ENCODE results near the gene TTI1. TPM values are rescaled to one million over a fixed set of nuclear protein-coding genes. Genes with fewer than 3 reads are reported as not detected.

Gene TTI1
- total and polyA plus RNA-seq, 2 of the 13 experiments (the other 11 are each of a cell fraction or from before 2014, with no cell fraction given): 22.9 to 39.8 TPM

GRCh38 chr20:38059832-38060231 lies 26.6 kb upstream of the TTI1 start (continued):
- TF ChIP-seq MED13 (CRISPR knock-in tag; IDR thresholded peaks at IDR 0.05) (no peak), FOXP1 (IDR thresholded peaks at IDR 0.05) (no peak), FOXP1 (CRISPR knock-in tag; IDR thresholded peaks at IDR 0.05) (peak; percentile 80), IRF2 (CRISPR knock-in tag; IDR thresholded peaks at IDR 0.05) (0 out of 2 replicates have a peak, but pooled peaks have one; percentile 15), MXI1 (IDR thresholded peaks at IDR 0.05; ENCODE audit: borderline replicate concordance, low read depth, low read length) (no peak), KDM5B (CRISPR knock-in tag; IDR thresholded peaks at IDR 0.05; ENCODE audit: borderline replicate concordance) (no peak), PHF21A (CRISPR knock-in tag; IDR thresholded peaks at IDR 0.05) (peak; percentile 44; the same call in 1 of the 2 replicates), PLRG1 (conservative IDR thresholded peaks at IDR 0.05) (no peak), RNF2 (conservative IDR thresholded peaks at IDR 0.05; ENCODE audit: low read depth) (no peak), FOXC1 (CRISPR knock-in tag; IDR thresholded peaks at IDR 0.05; ENCODE audit: borderline replicate concordance) (no peak), ZNF160 (CRISPR knock-in tag; IDR thresholded peaks at IDR 0.05) (no peak), ISL2 (CRISPR knock-in tag; IDR thresholded peaks at IDR 0.05) (no peak; the same call in 1 of the 2 replicates), MIER3 (CRISPR knock-in tag; IDR thresholded peaks at IDR 0.05; ENCODE audit: borderline replicate concordance) (peak; percentile 44; the same call in 1 of the 2 replicates), KDM2A (CRISPR knock-in tag; IDR thresholded peaks at IDR 0.05; ENCODE audit: borderline replicate concordance, low read depth) (no peak), CREM (IDR thresholded peaks at IDR 0.05) (peak; percentile 60; the same call in 1 of the 2 replicates), CREM (CRISPR knock-in tag; IDR thresholded peaks at IDR 0.05) (no peak), SRSF4 (IDR thresholded peaks at IDR 0.05; ENCODE audit: low read depth, low read length, poor library complexity, severe bottlenecking) (no peak), ZNF614 (CRISPR knock-in tag; IDR thresholded peaks at IDR 0.05; ENCODE audit: borderline replicate concordance) (peak; percentile 53; the same call in 1 of the 2 replicates), ZNF773 (CRISPR knock-in tag; IDR thresholded peaks at IDR 0.05; ENCODE audit: borderline replicate concordance) (no peak), BORCS8-MEF2B (CRISPR knock-in tag; IDR thresholded peaks at IDR 0.05) (no peak), ARHGAP35 (CRISPR knock-in tag; IDR thresholded peaks at IDR 0.05; ENCODE audit: borderline replicate concordance) (no peak)
- TF ChIP-seq, protein P1, sequence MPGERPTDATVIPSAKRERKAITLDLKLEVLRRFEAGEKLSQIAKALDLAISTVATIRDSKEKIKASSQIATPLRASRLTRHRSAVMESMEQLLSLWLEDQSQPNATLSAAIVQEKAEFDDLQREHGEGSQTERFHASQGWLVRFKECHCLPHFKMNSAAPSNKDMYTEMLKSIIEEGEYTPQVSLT (CRISPR knock-in tag; IDR thresholded peaks at IDR 0.05; ENCODE audit: borderline replicate concordance, low read depth): no peak
- TF ChIP-seq, protein P2, sequence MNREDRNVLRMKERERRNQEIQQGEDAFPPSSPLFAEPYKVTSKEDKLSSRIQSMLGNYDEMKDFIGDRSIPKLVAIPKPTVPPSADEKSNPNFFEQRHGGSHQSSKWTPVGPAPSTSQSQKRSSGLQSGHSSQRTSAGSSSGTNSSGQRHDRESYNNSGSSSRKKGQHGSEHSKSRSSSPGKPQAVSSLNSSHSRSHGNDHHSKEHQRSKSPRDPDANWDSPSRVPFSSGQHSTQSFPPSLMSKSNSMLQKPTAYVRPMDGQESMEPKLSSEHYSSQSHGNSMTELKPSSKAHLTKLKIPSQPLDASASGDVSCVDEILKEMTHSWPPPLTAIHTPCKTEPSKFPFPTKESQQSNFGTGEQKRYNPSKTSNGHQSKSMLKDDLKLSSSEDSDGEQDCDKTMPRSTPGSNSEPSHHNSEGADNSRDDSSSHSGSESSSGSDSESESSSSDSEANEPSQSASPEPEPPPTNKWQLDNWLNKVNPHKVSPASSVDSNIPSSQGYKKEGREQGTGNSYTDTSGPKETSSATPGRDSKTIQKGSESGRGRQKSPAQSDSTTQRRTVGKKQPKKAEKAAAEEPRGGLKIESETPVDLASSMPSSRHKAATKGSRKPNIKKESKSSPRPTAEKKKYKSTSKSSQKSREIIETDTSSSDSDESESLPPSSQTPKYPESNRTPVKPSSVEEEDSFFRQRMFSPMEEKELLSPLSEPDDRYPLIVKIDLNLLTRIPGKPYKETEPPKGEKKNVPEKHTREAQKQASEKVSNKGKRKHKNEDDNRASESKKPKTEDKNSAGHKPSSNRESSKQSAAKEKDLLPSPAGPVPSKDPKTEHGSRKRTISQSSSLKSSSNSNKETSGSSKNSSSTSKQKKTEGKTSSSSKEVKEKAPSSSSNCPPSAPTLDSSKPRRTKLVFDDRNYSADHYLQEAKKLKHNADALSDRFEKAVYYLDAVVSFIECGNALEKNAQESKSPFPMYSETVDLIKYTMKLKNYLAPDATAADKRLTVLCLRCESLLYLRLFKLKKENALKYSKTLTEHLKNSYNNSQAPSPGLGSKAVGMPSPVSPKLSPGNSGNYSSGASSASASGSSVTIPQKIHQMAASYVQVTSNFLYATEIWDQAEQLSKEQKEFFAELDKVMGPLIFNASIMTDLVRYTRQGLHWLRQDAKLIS (CRISPR knock-in tag; IDR thresholded peaks at IDR 0.05): no peak
- TF ChIP-seq, protein P3, sequence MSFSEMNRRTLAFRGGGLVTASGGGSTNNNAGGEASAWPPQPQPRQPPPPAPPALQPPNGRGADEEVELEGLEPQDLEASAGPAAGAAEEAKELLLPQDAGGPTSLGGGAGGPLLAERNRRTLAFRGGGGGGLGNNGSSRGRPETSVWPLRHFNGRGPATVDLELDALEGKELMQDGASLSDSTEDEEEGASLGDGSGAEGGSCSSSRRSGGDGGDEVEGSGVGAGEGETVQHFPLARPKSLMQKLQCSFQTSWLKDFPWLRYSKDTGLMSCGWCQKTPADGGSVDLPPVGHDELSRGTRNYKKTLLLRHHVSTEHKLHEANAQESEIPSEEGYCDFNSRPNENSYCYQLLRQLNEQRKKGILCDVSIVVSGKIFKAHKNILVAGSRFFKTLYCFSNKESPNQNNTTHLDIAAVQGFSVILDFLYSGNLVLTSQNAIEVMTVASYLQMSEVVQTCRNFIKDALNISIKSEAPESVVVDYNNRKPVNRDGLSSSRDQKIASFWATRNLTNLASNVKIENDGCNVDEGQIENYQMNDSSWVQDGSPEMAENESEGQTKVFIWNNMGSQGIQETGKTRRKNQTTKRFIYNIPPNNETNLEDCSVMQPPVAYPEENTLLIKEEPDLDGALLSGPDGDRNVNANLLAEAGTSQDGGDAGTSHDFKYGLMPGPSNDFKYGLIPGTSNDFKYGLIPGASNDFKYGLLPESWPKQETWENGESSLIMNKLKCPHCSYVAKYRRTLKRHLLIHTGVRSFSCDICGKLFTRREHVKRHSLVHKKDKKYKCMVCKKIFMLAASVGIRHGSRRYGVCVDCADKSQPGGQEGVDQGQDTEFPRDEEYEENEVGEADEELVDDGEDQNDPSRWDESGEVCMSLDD (CRISPR knock-in tag; IDR thresholded peaks at IDR 0.05; ENCODE audit: borderline replicate concordance): no peak
- TF ChIP-seq, protein P4, sequence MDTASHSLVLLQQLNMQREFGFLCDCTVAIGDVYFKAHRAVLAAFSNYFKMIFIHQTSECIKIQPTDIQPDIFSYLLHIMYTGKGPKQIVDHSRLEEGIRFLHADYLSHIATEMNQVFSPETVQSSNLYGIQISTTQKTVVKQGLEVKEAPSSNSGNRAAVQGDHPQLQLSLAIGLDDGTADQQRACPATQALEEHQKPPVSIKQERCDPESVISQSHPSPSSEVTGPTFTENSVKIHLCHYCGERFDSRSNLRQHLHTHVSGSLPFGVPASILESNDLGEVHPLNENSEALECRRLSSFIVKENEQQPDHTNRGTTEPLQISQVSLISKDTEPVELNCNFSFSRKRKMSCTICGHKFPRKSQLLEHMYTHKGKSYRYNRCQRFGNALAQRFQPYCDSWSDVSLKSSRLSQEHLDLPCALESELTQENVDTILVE (CRISPR knock-in tag; IDR thresholded peaks at IDR 0.05): no peak

Measured in HepG2 (cell line).